Epithelial cell of proximal tubule (primary cell): ENCODE results near the gene ZNF146. TPM values are rescaled to one million over a fixed set of nuclear protein-coding genes. Genes with fewer than 3 reads are reported as not detected.

Experiments
- DNase-seq: peaks from one replicate; pipeline ENCODE4 v3.0.0-alpha.2; 2011; ENCODE audit warnings: low read depth
- H3K4me3 ChIP-seq: 2 replicates; pipeline ENCODE4 v1.5.1; 2011; ENCODE audit warnings: low read depth, mild to moderate bottlenecking, low read length
- CTCF ChIP-seq: conservative IDR thresholded peaks from 2 replicates; pipeline ENCODE4 v1.5.1; 2012; ENCODE audit warnings: low read depth, mild to moderate bottlenecking, low read length
- total RNA-seq: library from RNA; depleted of rRNA; stranded (reverse); fragments of >200 nt; gene quantifications from 2 replicates; pipeline ENCODE4 v1.2.3, GENCODE V29; 2015

The ZNF146 gene
- total RNA-seq, 1 donor from 2014 or later: 103 TPM

GRCh38 chr19:36236946-36237310 lies 22.0 kb downstream of the ZNF146 start:
- DNase-seq: no peak
- TF ChIP-seq CTCF: no peak
- H3K4me3 ChIP-seq: no peak overlapping the region

- TF ChIP-seq CTCF: no peak
- no peak for DNase-seq
- no peak overlapping the region for H3K4me3 ChIP-seq
These were observed 29.2 kb downstream of the ZNF146 start for GRCh38 chr19:36244066-36244465.

DNA sequence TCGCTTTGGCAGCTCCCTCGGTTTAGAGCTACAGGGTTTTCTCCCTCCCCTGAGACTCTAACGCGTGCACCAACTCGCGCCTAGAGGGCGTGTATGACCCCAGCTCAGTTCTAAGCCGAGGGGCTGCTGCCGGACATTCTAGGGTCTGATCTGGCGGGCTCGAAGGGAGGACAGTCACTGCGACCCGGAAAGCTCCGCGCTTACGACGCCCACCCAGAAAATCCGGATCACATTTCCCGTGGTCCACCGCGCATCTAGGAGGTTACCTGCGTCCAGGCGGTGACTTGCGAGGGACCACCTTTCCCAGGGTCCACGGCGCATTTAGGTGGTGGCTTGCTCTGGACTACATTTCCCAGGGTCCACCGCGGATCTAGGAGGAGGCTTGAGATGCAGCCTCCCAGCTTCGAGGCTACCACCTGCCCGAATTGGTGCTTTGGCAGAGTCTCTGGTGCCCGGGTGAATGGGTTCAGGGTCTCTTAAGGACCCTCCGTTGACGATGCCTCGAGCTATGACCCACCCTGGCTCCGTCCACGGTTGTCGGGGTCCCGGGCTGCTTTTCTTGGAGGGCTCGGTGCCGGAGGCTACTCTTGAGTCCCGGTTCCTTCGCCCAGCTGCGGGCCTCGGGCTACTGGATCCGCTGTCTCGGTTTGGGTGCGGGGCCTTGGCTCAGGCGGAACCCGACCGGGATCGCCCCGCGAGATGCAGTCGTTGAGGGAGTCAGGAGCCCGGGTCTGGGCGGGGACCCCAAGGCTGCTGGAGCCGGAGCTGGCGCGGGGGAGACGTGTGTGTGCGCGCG lies 30.5 kb downstream of the ZNF146 start:
- no peak for TF ChIP-seq CTCF
- no peak for DNase-seq
- peak overlapping the region; percentile 19 for H3K4me3 ChIP-seq

- H3K4me3 ChIP-seq: peak overlapping the region; percentile 11
- TF ChIP-seq CTCF: no peak
- DNase-seq: no peak
These were observed 31.1 kb downstream of the ZNF146 start for GRCh38 chr19:36246006-36246481.

DNA sequence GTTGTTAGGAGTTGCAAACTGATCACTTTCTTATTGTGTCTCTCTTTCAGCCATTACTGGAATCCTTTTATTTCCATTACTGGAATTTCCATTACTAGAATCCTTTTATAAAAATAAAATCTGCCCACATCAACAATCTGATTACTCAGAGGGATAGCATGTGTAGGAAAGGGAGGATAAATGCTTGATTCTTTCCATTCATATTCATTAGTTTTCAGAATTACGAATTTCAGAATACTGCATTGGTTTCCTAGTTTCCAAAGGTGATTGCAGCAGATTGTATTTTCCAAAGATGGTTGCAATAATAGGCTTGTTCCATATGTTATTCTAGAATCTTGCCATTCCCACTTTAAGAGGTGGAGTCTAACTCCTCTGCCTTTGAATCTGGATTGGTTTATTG lies 37.1 kb downstream of the ZNF146 start:
- no peak for TF ChIP-seq CTCF
- no peak overlapping the region for H3K4me3 ChIP-seq
- no peak for DNase-seq

DNA sequence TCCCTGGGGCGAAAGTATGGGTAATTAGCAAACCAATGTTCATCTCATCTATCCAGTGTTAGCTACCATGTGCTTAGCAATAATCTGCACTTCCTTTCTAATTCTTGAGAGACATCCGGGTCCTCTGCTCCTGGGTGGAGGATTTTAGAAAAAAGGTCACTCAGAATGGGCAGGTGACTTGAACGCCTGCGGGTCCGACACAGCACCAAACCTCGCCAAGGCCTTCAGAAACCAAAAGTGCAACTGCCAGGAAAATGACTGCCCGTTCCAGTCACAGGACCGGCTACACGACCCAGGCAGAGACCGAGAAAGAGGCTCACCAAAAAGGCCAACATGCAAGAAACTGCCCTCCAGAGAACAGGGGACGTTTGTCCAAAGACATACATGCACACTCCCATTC lies 39.9 kb downstream of the ZNF146 start:
- no peak overlapping the region for H3K4me3 ChIP-seq
- TF ChIP-seq CTCF: no peak
- DNase-seq: no peak

GRCh38 chr19:36255316-36255715 lies 40.4 kb downstream of the ZNF146 start:
- DNase-seq: no peak
- TF ChIP-seq CTCF: no peak
- H3K4me3 ChIP-seq: no peak overlapping the region
